Gastroesophageal sphincter (tissue), 3 donors: ENCODE measurements around the gene GPR37L1.

ENCODE experiments used
- EP300 ChIP-seq: sonication (generic); formaldehyde crosslinking; IDR thresholded peaks from one replicate; pipeline ENCODE4 v1.6.1; 2017; ENCODE audit warnings: antibody characterized with exemption, mild to moderate bottlenecking
- POLR2AphosphoS5 ChIP-seq: sonication (generic); formaldehyde crosslinking; IDR thresholded peaks from one replicate; pipeline ENCODE4 v1.6.1; 2017; ENCODE audit warnings: antibody characterized with exemption
- TF ChIP-seq, protein P1 (sequence below), 4 experiments: fragments of 200-600 bp in 2 of 4; fragments of 450-650 bp in 2 of 4; sonication (generic) in 1 of 4; IDR thresholded peaks; one replicate each; pipeline ENCODE4 v1.5.1; 2017 to 2019; ENCODE audit warnings: antibody characterized with exemption in 4 of 4, mild to moderate bottlenecking in 2 of 4, moderate library complexity in 2 of 4

- TF ChIP-seq, protein P1, sequence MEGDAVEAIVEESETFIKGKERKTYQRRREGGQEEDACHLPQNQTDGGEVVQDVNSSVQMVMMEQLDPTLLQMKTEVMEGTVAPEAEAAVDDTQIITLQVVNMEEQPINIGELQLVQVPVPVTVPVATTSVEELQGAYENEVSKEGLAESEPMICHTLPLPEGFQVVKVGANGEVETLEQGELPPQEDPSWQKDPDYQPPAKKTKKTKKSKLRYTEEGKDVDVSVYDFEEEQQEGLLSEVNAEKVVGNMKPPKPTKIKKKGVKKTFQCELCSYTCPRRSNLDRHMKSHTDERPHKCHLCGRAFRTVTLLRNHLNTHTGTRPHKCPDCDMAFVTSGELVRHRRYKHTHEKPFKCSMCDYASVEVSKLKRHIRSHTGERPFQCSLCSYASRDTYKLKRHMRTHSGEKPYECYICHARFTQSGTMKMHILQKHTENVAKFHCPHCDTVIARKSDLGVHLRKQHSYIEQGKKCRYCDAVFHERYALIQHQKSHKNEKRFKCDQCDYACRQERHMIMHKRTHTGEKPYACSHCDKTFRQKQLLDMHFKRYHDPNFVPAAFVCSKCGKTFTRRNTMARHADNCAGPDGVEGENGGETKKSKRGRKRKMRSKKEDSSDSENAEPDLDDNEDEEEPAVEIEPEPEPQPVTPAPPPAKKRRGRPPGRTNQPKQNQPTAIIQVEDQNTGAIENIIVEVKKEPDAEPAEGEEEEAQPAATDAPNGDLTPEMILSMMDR (IDR thresholded peaks at IDR 0.05) = no peak
- no peak for TF ChIP-seq POLR2AphosphoS5
- no peak for TF ChIP-seq EP300
These were observed 7.6 kb downstream of the GPR37L1 start for GRCh38 chr1:202130297-202130721.
